HAP-1 (cell line): Measurements from ENCODE around the gene SLC48A1.
"Not testable (repeated sequence)": the region's sequence is repeated elsewhere in the genome, so short reads cannot be mapped to it uniquely, and the experiment has no call there.

Experiments
- DNase-seq, 2 experiments: peaks; one replicate each; pipeline ENCODE4 v3.0.0-alpha.2; 2016 to 2020; ENCODE audit warnings: low spot score in 2 of 2
- H3K27me3 ChIP-seq: fragments of 250-450 bp; sonication (Bioruptor Pico); 2 replicates; pipeline ENCODE4 v1.5.1; 2020; ENCODE audit warnings: low read depth, mild to moderate bottlenecking, moderate library complexity
- H3K36me3 ChIP-seq: fragments of 250-450 bp; sonication (Bioruptor Pico); replicated peaks from 2 replicates; pipeline ENCODE4 v1.5.1; 2020; ENCODE audit warnings: mild to moderate bottlenecking
- H3K4me1 ChIP-seq: fragments of 250-450 bp; sonication (Bioruptor Pico); 2 replicates; pipeline ENCODE4 v1.5.1; 2020; ENCODE audit warnings: mild to moderate bottlenecking
- H3K4me3 ChIP-seq: fragments of 250-450 bp; sonication (Bioruptor Pico); 2 replicates; pipeline ENCODE4 v1.5.1; 2020; ENCODE audit warnings: mild to moderate bottlenecking, moderate library complexity
- H3K9me3 ChIP-seq: fragments of 250-450 bp; sonication (Bioruptor Pico); 2 replicates; pipeline ENCODE4 v1.5.1; 2020; ENCODE audit warnings: mild to moderate bottlenecking, moderate library complexity
- in situ Hi-C: fragments of 300-500 bp; cut with MboI; formaldehyde crosslinking; loops from 3 replicates; pipeline ENCODE4 v1.14.3; 2020; ENCODE audit warnings: low sequenced_read_pairs, inconsistent platforms, mixed read lengths

Gene SLC48A1

DNA sequence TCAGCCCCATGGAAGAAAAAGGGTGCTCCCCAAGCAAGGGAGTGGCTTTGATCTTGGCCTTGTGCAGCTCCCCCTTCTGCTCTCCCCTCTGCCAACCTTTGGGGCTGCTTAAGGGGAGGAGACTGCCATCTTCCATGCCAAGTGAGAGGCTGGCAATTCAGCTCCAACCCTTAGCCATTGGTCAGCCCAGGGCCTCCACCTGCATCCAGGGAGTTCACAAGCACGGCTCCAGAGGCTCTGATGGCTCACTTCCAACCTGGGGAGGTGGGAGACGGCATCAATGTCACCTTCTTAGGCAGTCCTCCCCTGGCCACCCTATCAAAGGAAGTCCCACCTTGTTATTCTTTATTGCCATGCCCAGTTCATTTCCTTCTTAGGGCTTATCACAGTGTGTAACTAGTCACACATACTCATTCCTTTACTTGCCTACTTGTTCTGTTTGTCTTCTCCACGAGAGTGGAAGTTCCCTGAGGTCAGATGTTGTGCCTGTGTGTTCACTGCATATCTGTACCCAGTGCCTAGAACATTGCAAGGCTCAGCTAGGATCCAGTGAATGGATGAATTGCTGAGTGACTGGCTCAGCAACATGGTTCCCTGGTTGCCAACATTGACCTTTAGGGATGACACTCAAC is 41.6 kb downstream of the SLC48A1 start:
- H3K36me3 ChIP-seq: no peaks in the 10 kb centered on the region
- in situ Hi-C loops: no loop called here
- no peaks in the 10 kb centered on the region for H3K9me3 ChIP-seq
- DNase-seq: no peak
- H3K4me1 ChIP-seq: peaks cover 8% of the 10 kb centered on the region
- H3K4me3 ChIP-seq: no peak overlapping the region
- H3K27me3 ChIP-seq: no peaks in the 10 kb centered on the region

DNA sequence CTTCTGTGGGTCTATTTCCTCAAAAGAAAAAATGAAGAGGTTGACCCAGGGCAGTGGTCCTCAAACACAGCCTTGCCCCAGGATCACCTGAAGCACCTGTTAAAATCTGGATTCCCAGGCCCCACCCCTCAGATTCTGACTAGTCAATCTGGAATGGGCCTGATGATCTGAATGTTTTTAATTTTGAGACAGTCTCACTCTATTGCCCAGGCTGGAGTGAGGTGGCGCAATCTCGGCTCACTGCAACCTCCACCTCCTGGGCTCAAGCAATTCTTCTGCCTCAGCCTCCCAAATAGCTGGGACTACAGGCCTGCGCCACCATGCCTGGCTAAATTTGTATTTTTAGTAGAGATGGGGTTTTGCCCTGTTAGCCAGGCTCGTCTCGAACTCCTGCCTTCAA is 42.4 kb downstream of the SLC48A1 start:
- H3K27me3 ChIP-seq, in situ Hi-C loops, H3K9me3 ChIP-seq, DNase-seq, H3K36me3 ChIP-seq, H3K4me3 ChIP-seq: not testable (repeated sequence)
- H3K4me1 ChIP-seq: peaks cover 12% of the 10 kb centered on the region

DNA sequence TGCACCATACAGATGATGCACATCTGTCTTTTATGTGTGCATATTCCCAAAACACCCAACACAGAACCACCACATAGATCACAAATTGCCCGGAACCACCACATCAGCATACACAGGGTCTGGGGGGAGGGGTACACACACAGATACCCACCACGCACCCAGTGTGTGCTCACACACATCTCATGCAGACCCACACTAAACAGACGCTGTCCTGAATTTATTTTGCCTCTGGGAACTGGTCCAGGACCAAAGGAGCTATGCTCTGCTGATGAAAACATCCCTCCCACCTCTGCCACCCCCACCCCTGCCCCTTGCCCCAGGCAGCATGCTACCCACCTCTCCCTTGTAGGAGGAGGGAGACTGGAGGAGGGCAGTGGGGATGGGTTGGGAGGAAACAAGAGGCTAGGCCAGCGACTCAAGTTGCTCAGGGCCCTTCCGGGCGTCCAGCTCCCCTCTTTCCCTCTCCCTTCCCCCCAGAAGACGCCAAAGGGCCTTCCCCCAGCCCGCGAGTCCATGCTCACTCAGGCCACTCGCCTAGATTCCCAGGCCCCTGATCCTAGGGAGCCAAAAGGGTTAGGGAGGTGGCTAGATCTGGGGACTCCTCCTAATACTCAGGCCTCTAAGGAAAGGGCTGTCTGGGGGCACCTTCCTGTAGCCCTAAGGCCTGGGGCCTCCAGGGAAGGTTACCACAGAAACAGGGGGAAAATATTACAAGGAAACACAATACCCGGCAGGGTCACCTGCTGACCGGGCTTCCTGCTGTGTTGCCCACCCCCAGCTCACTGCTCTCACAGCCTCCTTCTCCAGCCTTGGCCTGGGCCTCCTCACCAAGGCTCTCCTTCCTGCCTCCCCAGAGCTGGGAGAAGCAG is 43.6 kb downstream of the SLC48A1 start:
- in situ Hi-C loops: no loop called here
- Histone ChIP-seq H3K9me3 (no peaks in the 10 kb centered on the region), H3K4me1 (peaks cover 17% of the 10 kb centered on the region), H3K4me3 (no peak overlapping the region), H3K36me3 (no peaks in the 10 kb centered on the region), H3K27me3 (no peaks in the 10 kb centered on the region)
- DNase-seq: no peak

DNA sequence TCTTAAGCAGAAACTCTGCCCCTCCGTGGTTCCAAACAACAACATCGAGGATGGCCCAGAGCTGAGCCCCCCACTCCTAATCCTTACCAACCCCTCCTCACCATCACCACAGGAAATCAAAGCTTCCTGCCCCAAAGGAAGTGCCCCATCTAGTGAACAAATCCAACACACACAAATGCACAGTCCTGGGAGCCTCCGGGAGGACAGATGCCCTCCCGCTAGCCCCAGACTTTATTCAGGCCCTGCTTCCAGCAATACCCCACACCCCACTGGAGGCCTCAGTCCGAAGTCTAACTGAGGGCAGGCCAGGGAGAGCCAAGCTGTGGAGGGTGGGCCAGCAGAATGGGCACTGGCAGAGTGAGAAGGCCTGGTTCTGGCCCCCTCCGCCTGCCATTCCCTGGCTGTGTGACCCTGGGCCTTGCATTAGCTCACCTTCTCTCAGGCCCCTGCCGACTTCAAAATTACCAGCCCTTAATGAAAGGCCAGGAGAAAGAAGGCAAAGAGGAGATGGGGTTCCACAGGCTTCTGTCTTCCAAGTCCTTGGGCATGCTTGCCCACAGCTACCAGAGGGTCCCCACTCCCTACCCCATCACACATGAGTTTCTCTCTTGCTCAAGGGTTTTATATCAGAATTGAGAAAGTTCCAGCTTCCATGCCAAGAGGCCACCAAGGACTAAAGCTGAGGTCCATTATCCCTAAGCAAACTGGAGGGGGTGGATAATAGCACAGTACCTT is 44.4 kb downstream of the SLC48A1 start:
- no peak for DNase-seq
- Histone ChIP-seq H3K4me1 (peaks cover 16% of the 10 kb centered on the region), H3K9me3 (no peaks in the 10 kb centered on the region), H3K36me3 (no peaks in the 10 kb centered on the region), H3K27me3 (no peaks in the 10 kb centered on the region), H3K4me3 (no peak overlapping the region)
- in situ Hi-C loops: no loop called here

DNA sequence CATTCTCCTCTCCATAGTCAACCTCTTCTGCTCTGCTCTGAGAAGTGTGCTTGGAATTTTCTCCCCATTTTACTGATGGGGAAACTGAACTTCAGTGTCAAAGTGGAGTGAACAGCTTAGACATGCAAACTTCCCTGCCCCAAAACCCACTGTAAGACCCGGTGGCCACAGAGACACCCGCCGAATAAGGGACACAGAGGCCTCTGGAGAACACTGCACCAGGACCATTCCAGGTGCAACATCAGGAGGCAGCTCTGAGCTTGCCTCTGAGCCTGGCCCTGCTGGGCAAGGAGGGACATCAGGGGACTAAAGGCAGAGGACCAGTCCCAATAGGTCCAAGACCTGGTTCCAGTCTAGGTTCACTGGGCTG is 45.0 kb downstream of the SLC48A1 start:
- no peaks in the 10 kb centered on the region for H3K27me3 ChIP-seq
- H3K4me1 ChIP-seq: peaks cover 12% of the 10 kb centered on the region
- H3K4me3 ChIP-seq: no peak overlapping the region
- DNase-seq: no peak
- in situ Hi-C loops: no loop called here
- no peaks in the 10 kb centered on the region for H3K9me3 ChIP-seq
- H3K36me3 ChIP-seq: no peaks in the 10 kb centered on the region

DNA sequence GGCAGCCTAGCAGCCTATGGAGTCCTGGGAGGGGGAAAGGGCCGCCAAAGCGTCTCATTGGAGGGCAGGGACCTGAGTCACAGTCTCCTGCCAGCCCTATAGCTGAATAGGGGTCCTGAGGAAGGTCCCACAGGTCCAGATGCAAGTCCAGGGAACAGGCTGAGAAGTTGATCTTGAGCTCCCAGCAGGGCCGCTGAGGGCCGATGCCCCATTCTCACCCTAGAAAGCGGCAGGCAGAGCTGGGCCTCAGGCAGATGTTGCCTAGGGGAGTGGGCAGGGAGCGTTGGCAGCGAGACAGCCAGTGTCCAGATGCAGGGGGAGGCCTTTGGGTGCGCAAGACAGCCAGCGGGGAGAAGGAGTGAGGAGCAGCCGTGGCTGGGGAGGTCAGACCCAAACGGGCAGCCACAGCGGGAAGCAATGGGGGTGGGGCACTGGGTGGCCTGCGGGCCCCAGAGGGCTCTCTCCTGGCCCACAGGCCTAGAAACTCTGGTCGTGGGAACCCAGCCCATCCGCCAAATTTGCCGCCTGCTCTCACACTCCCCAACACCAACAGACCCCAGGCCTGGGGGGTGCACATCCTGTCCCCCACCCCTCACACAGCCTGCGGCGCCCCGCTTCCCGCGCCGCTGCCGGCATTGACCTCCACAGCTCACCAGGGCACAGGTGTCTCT is 45.6 kb downstream of the SLC48A1 start:
- H3K9me3 ChIP-seq: no peaks in the 10 kb centered on the region
- in situ Hi-C loops: no loop called here
- H3K4me3 ChIP-seq: peak overlapping the region; percentile 52
- peaks cover 12% of the 10 kb centered on the region for H3K4me1 ChIP-seq
- no peaks in the 10 kb centered on the region for H3K36me3 ChIP-seq
- peak in 1 of 2 experiments; percentile 46 for DNase-seq
- H3K27me3 ChIP-seq: no peaks in the 10 kb centered on the region

DNA sequence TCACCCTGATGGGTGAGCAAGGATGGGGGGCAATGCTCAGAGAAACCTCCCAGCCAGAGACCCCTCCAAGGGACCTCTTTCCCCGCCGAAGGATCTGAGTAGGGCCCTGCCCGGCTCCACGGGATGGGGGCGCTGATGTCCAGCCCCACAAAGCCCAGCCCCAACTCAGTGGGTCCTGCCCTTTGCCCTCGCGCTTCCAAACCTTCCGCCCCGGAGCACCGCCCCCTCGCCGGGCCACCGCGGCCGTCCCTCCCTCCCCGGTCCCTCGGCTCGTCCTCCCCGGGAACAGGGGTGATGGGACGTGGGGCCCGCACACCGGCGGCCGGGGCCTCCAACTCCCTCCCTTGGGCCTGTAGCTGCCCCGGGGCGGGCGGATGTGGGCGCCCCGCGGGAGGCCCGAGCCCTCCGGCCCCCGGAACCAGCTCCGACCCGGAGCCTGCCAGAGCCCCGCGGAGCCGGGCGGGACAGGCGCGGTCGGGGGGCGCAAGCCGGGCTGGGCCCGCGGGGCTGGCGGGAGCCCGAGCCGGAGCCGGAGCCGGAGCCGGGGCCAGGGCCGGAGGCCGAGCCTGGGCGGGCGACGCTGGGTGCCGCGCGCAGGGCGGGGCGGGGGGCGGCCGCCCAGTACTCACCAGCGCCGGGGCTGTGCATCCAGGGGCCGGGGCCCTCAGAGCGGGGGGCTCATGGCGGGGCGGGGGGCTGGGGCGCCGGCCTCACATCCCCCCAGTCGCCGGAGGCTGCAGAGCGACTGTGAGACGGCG is 46.3 kb downstream of the SLC48A1 start:
- Histone ChIP-seq H3K27me3 (no peaks in the 10 kb centered on the region), H3K4me1 (peaks cover 12% of the 10 kb centered on the region), H3K4me3 (peak overlapping the region; percentile 52), H3K36me3 (no peaks in the 10 kb centered on the region), H3K9me3 (no peaks in the 10 kb centered on the region)
- in situ Hi-C loops: no loop called here
- DNase-seq: peak in 1 of 2 experiments; percentile 58

- Histone ChIP-seq H3K4me3 (peak within 1 kb of the TSS; percentile 52), H3K4me1 (peaks cover 12% of the 10 kb centered on the region), H3K27me3 (no peaks in the 10 kb centered on the region), H3K9me3 (no peaks in the 10 kb centered on the region), H3K36me3 (no peaks in the 10 kb centered on the region)
- in situ Hi-C loops: no loop called here
- DNase-seq: peak; percentile 76 to 91
Observed at GRCh38 chr12:47819896-47820630, 47.0 kb downstream of the SLC48A1 start, which contains the start of gene HDAC7. Gene HDAC7, minus strand, starts transcription at chr12:47819903. Its CDS starts 118 bp downstream, at chr12:47819785.

DNA sequence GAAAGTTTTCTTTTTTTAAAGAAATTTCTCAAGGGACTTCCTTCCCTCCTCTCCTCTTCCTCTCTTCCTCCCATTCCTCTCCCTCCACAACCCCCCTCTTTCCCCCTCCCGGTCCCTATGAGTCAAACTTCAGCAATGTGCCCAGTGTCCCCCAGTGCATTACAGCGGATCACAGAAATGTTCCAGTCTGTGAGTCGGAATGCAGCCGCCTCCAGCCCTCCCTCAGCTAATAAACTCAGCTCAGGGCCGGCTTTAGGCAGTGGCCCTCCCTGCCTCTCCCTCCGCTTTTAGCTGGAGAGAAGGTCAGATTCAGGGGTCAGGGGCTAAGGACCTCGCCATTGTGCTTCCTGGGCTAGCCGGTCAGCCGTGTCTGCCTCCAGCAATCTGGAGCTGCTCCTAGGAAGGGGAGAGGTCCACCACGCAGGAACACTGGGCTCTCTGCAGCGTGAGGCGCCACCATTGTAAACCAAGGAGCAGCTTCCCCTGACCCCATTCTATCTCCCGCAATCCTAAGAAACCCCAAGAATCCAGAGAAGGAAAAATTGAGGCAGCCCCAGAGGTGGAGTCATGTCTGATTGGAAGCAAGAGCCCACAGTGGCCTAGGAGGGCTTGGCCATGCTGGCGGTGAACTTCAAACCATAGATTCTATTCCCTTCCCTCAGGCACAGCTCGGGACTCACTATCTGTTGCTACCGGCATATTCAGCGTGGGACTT is 47.8 kb downstream of the SLC48A1 start:
- Histone ChIP-seq H3K9me3 (no peaks in the 10 kb centered on the region), H3K36me3 (no peaks in the 10 kb centered on the region), H3K4me3 (peak overlapping the region; percentile 52), H3K4me1 (peaks cover 12% of the 10 kb centered on the region), H3K27me3 (no peaks in the 10 kb centered on the region)
- in situ Hi-C loops: no loop called here
- peak; percentile 31 to 65 for DNase-seq

DNA sequence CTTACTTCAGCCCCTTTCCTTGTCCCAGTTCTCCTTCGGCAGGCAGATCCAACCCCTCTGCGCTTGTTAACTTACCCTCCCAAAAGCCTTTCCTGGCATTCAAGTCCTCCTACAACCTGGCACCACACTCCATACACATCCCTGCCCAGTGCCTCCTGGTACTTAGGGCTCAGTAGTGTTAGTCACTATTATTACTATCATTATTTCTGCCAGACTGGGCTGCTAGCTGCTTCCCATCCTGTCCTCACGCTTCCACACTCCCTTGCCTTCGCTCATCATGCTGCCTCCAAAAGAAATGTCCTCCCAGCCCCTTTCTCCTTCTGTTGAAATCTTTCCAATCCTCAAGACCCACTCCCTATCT is 48.3 kb downstream of the SLC48A1 start:
- no peak for DNase-seq
- Histone ChIP-seq H3K4me3 (no peak overlapping the region), H3K9me3 (no peaks in the 10 kb centered on the region), H3K27me3 (no peaks in the 10 kb centered on the region), H3K4me1 (peaks cover 12% of the 10 kb centered on the region), H3K36me3 (no peaks in the 10 kb centered on the region)
- in situ Hi-C loops: no loop called here

DNA sequence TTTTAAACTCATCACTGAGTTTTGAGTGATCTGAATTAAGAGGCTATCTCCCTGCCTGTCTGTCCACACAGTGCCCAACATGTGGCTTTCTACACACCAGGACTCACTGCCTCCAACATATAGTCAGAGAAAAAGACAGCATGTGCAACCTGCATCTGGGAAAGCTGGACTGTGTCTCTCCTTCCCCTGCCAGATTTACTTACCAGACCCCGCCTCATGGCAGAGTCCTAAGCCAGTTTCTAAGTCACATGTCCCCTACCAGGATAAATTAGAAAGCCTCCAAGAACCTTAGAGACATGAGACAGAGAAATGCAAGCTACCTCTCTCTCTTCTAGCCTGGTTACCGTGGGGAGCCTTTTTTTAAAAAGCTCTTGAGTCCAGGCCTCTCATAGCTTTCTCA is 49.4 kb downstream of the SLC48A1 start:
- Histone ChIP-seq H3K9me3 (no peaks in the 10 kb centered on the region), H3K36me3 (no peaks in the 10 kb centered on the region), H3K4me1 (peaks cover 12% of the 10 kb centered on the region), H3K27me3 (no peaks in the 10 kb centered on the region), H3K4me3 (no peak overlapping the region)
- in situ Hi-C loops: no loop called here
- DNase-seq: no peak

GRCh38 chr12:47822863-47823262 is 49.8 kb downstream of the SLC48A1 start:
- Histone ChIP-seq H3K27me3 (no peaks in the 10 kb centered on the region), H3K9me3 (no peaks in the 10 kb centered on the region), H3K4me3 (no peak overlapping the region), H3K4me1 (peaks cover 10% of the 10 kb centered on the region), H3K36me3 (no peaks in the 10 kb centered on the region)
- DNase-seq: no peak
- in situ Hi-C loops: no loop called here
